Type B pancreatic cell (in vitro differentiated cells): ENCODE data around the gene ARHGDIA. TPM values are rescaled to one million over a fixed set of nuclear protein-coding genes. Genes with fewer than 3 reads are reported as not detected.

Experiments used
- DNase-seq: peaks from one replicate; pipeline ENCODE4 v3.0.0; 2021; ENCODE audit warnings: mixed read lengths; ENCODE audit not compliant: unreplicated experiment; ENCODE audit errors: extremely low spot score
- H3K27ac Mint-ChIP-seq: 2 replicates; pipeline ENCODE4 v1.8.0; 2021; ENCODE audit warnings: mild to moderate bottlenecking, mixed read lengths
- H3K27me3 Mint-ChIP-seq: 2 replicates; pipeline ENCODE4 v1.8.0; 2021; ENCODE audit warnings: mixed read lengths
- H3K36me3 Mint-ChIP-seq: 2 replicates; pipeline ENCODE4 v1.8.0; 2021; ENCODE audit warnings: mixed read lengths
- H3K4me1 Mint-ChIP-seq: one replicate; pipeline ENCODE4 v1.8.0; 2021; ENCODE audit warnings: mixed read lengths; ENCODE audit not compliant: unreplicated experiment
- H3K4me3 Mint-ChIP-seq: 2 replicates; pipeline ENCODE4 v1.8.0; 2021; ENCODE audit warnings: mild to moderate bottlenecking, mixed read lengths
- H3K9me3 Mint-ChIP-seq: 2 replicates; pipeline ENCODE4 v1.8.0; 2021; ENCODE audit warnings: mixed read lengths
- total RNA-seq: library from RNA; stranded (reverse); gene quantifications from 2 replicates; pipeline ENCODE4 v1.2.1, GENCODE V29; 2021; ENCODE audit warnings: low replicate concordance
- TF ChIP-seq, protein P1 (sequence below): fragments of 200-600 bp; sonication (generic); conservative IDR thresholded peaks from 2 replicates; pipeline ENCODE4 v1.5.0; 2021; ENCODE audit warnings: antibody characterized with exemption, mild to moderate bottlenecking

The ARHGDIA gene
- total RNA-seq, 1 donor from 2014 or later = 250 TPM

DNA sequence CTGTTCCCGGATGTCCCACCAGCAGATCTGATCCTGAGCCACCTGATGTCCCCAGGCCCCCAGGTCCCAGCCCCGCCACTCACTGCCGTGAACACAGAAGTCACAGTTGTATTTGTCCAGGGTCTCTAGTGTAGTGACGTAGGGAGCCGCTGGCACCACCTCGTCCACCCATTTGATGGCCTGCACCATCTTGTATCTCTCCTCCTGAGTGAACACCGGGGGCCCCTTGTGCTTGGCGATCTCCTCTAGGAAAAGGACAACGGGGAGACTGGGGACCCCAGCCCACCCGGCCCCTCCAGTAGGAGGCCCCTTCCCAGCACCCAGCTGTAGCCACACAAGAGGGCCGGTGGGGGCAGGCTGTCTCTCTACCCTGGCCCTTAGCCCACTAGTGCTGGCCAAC, 37.7 kb upstream of the ARHGDIA start:
- H3K4me1 Mint-ChIP-seq = peaks cover 5% of the 10 kb centered on the region
- peaks cover 8% of the 10 kb centered on the region for H3K36me3 Mint-ChIP-seq
- no peak for DNase-seq
- no peak overlapping the region for H3K4me3 Mint-ChIP-seq
- H3K27ac Mint-ChIP-seq = no peak overlapping the region
- TF ChIP-seq, protein P1, sequence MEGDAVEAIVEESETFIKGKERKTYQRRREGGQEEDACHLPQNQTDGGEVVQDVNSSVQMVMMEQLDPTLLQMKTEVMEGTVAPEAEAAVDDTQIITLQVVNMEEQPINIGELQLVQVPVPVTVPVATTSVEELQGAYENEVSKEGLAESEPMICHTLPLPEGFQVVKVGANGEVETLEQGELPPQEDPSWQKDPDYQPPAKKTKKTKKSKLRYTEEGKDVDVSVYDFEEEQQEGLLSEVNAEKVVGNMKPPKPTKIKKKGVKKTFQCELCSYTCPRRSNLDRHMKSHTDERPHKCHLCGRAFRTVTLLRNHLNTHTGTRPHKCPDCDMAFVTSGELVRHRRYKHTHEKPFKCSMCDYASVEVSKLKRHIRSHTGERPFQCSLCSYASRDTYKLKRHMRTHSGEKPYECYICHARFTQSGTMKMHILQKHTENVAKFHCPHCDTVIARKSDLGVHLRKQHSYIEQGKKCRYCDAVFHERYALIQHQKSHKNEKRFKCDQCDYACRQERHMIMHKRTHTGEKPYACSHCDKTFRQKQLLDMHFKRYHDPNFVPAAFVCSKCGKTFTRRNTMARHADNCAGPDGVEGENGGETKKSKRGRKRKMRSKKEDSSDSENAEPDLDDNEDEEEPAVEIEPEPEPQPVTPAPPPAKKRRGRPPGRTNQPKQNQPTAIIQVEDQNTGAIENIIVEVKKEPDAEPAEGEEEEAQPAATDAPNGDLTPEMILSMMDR = no peak
- no peaks in the 10 kb centered on the region for H3K27me3 Mint-ChIP-seq
- H3K9me3 Mint-ChIP-seq = no peaks in the 10 kb centered on the region

DNA sequence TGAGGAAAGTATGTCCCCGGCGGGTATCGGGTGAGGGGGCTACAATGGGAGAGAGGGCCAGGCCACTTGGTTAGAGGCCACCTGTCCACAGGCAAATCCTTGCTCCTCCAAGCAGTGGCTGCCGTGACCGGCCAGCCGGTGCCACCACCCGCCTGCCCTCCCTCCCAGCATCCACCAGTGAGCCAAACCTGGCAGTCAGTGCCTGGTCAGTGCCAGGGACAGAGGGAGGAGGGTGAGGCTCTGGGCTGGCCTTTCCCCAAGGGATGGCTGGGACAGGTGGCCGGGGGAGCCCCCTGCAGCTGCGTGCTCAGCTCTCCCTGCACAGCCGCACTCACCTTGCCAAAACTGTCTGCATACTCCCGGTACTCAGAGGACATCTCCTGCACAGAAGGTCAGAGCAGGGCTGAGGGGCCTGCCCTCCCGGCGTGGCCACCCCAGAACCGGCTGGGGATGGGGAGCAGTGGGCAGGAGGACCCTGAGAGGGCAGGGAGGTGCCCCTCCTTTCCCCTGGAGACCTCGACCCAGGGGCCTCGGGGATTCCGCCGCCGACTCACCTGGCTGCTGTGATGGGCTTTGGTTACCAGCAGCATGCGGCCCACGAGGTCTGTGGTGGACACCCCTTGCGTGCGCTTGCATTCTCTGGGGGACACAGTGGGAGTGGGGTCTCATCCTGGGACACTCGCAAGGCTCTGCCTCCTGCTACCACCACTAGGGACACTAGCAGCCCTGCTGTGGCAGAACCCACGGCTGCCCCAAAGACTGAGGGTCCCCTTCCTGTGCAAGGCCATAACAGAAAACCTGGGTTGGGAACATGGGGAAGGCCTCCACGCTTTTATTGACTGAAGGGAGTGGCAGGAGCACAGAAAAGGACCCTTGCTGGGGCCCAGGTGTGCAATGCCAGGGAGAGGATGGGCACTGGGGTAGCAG, 36.3 kb upstream of the ARHGDIA start:
- no peak overlapping the region for H3K27ac Mint-ChIP-seq
- no peak for DNase-seq
- H3K36me3 Mint-ChIP-seq = no peaks in the 10 kb centered on the region
- H3K27me3 Mint-ChIP-seq = no peaks in the 10 kb centered on the region
- H3K4me1 Mint-ChIP-seq = no peaks in the 10 kb centered on the region
- no peaks in the 10 kb centered on the region for H3K9me3 Mint-ChIP-seq
- H3K4me3 Mint-ChIP-seq = no peak overlapping the region
- TF ChIP-seq, protein P1 = peak; percentile 24

DNA sequence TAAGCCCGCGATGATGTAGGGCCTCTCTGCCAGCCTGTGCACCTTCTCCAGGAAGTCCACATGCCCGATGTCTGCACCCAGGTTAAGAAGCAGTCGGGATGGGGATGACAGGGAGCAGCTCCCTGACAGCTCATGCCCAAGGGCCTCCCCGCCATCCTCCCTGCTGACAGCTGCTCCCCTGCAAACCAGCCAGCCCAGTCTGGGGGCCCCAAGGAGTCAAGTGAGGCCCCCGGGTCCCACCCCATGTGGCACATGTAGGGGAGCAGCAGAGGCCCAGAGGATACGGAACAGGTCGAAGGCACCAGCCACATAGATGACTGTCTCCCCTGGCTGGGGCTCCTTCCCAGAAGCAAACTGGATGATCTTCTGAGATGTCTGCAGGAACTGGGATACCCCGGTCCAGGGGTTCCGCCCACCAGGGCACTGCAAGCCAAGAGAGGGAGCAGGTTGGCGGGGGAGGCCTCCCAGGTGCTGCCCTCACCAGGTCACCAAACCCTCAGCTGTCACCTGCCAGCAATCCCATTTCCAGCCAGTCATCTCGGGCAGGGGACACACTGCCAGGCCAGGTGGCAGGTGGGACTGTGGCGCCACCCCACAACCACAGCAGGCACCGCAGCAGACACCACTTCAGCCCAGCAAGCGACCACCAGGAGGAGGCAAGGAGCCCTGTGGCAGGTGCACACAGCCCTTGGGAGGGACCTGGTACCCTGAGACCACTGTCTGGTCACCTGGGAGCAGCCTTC, 35.5 kb upstream of the ARHGDIA start:
- Mint-ChIP-seq H3K27ac (no peak overlapping the region), H3K4me1 (no peaks in the 10 kb centered on the region), H3K9me3 (no peaks in the 10 kb centered on the region), H3K4me3 (no peak overlapping the region), H3K36me3 (no peaks in the 10 kb centered on the region), H3K27me3 (no peaks in the 10 kb centered on the region)
- DNase-seq = no peak
- TF ChIP-seq, protein P1 = no peak

DNA sequence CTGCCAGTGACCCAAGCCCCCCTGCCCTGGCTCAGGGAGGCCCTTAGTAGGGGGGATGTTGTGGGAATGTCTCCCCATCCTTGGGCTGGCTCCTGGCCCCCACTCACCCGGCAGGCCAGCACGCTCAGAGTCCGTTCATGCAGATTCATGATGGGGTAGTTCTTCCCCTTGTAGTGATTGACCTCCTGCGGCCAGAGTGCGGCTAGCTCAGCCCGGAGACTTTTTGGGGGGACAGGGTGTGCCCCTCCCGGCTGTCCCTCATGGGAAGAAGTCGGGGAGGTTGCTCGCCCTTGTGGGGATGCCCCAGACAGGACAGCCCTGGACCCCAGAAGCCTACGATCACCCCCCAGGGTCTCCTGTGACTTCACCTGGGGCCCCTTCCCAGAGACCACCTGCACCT, 34.9 kb upstream of the ARHGDIA start:
- Mint-ChIP-seq H3K27me3 (peaks cover 5% of the 10 kb centered on the region), H3K4me3 (no peak overlapping the region), H3K9me3 (no peaks in the 10 kb centered on the region), H3K27ac (no peak overlapping the region), H3K36me3 (peaks cover 4% of the 10 kb centered on the region), H3K4me1 (peaks cover 3% of the 10 kb centered on the region)
- DNase-seq = no peak
- TF ChIP-seq, protein P1 = no peak

DNA sequence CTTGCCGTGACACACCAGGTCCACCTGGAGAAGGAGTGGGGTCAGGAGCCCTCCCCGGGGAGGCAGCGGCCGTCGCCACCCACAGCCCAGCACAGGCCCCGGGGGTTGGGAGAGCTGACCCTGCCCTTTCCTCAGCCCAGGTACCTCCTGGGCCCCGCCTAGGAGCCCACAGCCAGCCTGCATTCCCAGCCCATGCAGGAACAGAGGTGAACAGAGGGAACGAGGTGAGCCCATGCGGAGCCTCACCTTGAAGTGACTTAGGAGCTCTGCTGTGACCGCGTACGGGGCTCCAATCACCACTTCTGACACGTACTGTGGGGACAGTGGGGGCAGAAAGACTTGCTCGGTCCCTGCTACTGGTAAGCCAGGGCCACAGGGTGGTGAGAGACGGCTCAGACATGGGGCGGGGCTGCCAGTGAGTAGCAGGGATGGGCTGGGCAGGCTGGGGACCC, 34.3 kb upstream of the ARHGDIA start:
- Mint-ChIP-seq H3K4me1 (peaks cover 7% of the 10 kb centered on the region), H3K9me3 (no peaks in the 10 kb centered on the region), H3K4me3 (no peak overlapping the region), H3K36me3 (peaks cover 7% of the 10 kb centered on the region), H3K27ac (no peak overlapping the region), H3K27me3 (peaks cover 9% of the 10 kb centered on the region)
- no peak for DNase-seq
- TF ChIP-seq, protein P1 = no peak
